Right atrium auricular region (tissue), 2 donors: ENCODE results near the gene HPX. TPM values are rescaled to one million over a fixed set of nuclear protein-coding genes. Genes with fewer than 3 reads are reported as not detected.
A peak's percentile ranks its signal among the peaks of the same experiment; 100 is the strongest.

Source experiments
- DNase-seq: peaks from one replicate; pipeline ENCODE4 v3.0.0-alpha.2; 2019; ENCODE audit warnings: low spot score
- H3K27ac ChIP-seq, 2 donors: fragments of 200-600 bp; sonication (generic); 1 replicate in 1 of 2; 2 replicates in 1 of 2; pipeline ENCODE4 v1.5.1; 2016 to 2019
- H3K27me3 ChIP-seq, 2 donors: fragments of 200-600 bp; sonication (generic); one replicate each; pipeline versions ENCODE4 v1.5.1 to v1.6.0; 2017 to 2019
- H3K36me3 ChIP-seq: fragments of 200-600 bp; sonication (generic); one replicate; pipeline ENCODE4 v1.5.1; 2016
- H3K4me1 ChIP-seq, 2 donors: fragments of 200-600 bp; sonication (generic); one replicate each; pipeline versions ENCODE4 v1.5.1 to v1.6.0; 2017 to 2019
- H3K4me3 ChIP-seq, 2 donors: fragments of 200-600 bp; sonication (generic); 1 replicate in 1 of 2; 2 replicates in 1 of 2; pipeline ENCODE4 v1.5.1; 2017 to 2019; ENCODE audit warnings: mild to moderate bottlenecking in 1 of 2, moderate library complexity in 1 of 2
- H3K9me3 ChIP-seq, 2 donors: fragments of 200-600 bp; sonication (generic); one replicate each; pipeline ENCODE4 v1.5.1; 2019
- total RNA-seq, 2 donors: library from RNA; depleted of rRNA; stranded (reverse); fragments of >200 nt; gene quantifications; one replicate each; pipeline ENCODE4 v1.1.0, GENCODE V29; 2016
- TF ChIP-seq, protein P1 (sequence below), 2 donors: fragments of 200-600 bp; sonication (generic); IDR thresholded peaks; one replicate each; pipeline ENCODE4 v1.5.1; 2019; ENCODE audit warnings: antibody characterized with exemption in 2 of 2

The HPX gene
- total RNA-seq, 2 donors from 2014 or later = 0.20 TPM; not detected in 1

DNA sequence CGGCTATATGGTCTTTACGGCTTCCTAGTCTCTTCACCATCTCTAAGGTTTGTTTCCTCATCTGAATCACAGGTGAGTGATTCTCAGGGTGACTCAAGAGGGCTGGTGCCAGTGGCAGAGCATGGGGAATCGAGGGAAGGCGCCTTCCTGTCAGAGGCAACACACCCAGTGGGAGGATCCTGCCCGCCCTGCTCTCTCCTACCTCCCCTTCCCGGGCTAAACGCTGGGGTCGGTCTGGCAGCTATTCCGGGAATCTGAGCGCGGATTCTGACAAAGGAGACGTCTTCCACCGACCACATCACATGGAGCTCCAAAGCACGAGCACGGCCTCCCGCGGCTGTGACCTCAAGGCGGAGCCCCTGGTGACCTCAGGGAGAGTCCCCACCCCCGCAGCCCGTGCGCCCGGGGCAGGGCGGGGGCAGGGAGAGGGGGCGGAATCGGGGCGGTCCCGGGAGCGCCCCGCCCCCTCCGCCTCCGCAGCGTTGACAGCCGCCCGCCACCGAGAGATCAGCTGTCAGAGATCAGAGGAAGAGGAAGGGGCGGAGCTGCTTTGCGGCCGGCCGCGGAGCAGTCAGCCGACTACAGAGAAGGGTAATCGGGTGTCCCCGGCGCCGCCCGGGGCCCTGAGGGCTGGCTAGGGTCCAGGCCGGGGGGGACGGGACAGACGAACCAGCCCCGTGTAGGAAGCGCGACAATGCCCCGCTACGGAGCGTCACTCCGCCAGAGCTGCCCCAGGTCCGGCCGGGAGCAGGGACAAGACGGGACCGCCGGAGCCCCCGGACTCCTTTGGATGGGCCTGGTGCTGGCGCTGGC lies 50.7 kb downstream of the HPX start, which contains the start of gene SMPD1:
SMPD1 (plus strand) TSS at position 570 of the 813 bp plus-strand sequence; CDS start at position 695, 125 bp downstream.
- peak within 1 kb of the TSS; percentile 86 to 92 for H3K4me3 ChIP-seq
- H3K9me3 ChIP-seq = no peaks in the 10 kb centered on the region
- DNase-seq = peak; percentile 96
- H3K4me1 ChIP-seq = peaks cover 0 to 22% of the 10 kb centered on the region in 2 donors
- H3K27ac ChIP-seq = peak within 1 kb of the TSS; percentile 92 to 94
- no peaks in the 10 kb centered on the region for H3K27me3 ChIP-seq
- H3K36me3 ChIP-seq = peaks cover 22% of the 10 kb centered on the region
- TF ChIP-seq, protein P1, sequence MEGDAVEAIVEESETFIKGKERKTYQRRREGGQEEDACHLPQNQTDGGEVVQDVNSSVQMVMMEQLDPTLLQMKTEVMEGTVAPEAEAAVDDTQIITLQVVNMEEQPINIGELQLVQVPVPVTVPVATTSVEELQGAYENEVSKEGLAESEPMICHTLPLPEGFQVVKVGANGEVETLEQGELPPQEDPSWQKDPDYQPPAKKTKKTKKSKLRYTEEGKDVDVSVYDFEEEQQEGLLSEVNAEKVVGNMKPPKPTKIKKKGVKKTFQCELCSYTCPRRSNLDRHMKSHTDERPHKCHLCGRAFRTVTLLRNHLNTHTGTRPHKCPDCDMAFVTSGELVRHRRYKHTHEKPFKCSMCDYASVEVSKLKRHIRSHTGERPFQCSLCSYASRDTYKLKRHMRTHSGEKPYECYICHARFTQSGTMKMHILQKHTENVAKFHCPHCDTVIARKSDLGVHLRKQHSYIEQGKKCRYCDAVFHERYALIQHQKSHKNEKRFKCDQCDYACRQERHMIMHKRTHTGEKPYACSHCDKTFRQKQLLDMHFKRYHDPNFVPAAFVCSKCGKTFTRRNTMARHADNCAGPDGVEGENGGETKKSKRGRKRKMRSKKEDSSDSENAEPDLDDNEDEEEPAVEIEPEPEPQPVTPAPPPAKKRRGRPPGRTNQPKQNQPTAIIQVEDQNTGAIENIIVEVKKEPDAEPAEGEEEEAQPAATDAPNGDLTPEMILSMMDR (IDR thresholded peaks at IDR 0.05) = no peak

DNA sequence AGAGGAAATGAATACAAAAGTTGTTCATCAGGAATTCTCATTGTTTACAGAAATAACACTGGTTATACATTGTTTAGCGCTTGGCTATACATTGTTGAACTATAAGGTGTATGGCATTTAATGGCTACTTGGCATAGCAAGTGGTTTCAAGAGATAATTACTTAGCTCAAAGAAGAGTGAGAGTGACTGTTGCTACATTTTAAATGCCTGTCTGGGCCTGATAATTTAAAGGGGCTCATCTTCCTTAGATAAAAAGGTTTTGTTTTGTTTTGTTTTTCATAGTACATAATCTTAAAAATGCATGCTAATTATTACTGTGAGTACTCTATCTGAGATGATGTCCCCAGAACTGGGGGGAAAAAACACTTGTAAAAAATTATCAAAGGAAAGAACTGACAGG lies 52.0 kb downstream of the HPX start:
- no peak overlapping the region for H3K4me3 ChIP-seq
- no peaks in the 10 kb centered on the region for H3K27me3 ChIP-seq
- TF ChIP-seq, protein P1 (IDR thresholded peaks at IDR 0.05) = no peak
- peak overlapping the region in 1 of 2 donors; percentile 94 for H3K27ac ChIP-seq
- H3K4me1 ChIP-seq = peaks cover 0 to 22% of the 10 kb centered on the region in 2 donors
- H3K36me3 ChIP-seq = peaks cover 9% of the 10 kb centered on the region
- H3K9me3 ChIP-seq = no peaks in the 10 kb centered on the region
- DNase-seq = no peak

DNA sequence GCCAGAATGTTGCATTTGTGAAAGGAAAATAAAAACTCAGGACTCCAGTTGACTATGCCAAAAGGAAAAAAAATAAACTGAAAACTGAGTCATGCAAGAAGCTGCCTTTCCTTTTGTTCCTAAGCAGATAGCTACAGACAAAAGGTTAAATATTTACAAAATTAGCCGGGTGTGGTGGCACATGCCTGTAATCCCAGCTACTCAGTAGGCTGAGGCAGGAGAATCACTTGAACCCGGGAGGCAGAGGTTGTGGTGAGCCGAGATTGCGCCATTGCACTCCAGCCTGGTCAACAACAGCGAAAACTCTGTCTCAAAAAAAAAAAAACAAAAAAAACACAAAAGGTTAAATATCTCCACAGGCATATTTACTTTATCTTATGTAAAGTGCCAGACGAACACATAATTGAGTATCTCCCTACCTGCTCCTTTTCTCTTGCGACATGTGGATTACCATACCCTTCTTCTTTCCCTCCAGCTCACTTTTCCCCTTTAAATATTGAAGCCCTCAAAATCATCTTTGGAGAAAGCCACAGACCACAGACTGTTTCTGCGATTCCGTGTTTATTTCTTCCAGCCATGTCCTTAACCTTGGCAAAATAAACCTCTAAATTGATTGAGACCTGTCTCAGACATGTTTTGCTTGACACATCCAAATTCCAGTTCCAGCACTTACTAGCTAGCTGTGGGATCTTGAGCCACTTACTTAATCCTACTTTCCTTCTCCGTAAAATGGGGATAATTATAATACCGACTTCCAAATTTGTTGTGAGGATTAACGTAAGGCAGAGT lies 52.8 kb downstream of the HPX start:
- Histone ChIP-seq H3K27me3 (no peaks in the 10 kb centered on the region), H3K36me3 (peaks cover 3% of the 10 kb centered on the region), H3K27ac (no peak overlapping the region), H3K9me3 (no peaks in the 10 kb centered on the region), H3K4me1 (peaks cover 0 to 22% of the 10 kb centered on the region in 2 donors), H3K4me3 (no peak overlapping the region)
- DNase-seq = no peak
- TF ChIP-seq, protein P1 (IDR thresholded peaks at IDR 0.05) = no peak

DNA sequence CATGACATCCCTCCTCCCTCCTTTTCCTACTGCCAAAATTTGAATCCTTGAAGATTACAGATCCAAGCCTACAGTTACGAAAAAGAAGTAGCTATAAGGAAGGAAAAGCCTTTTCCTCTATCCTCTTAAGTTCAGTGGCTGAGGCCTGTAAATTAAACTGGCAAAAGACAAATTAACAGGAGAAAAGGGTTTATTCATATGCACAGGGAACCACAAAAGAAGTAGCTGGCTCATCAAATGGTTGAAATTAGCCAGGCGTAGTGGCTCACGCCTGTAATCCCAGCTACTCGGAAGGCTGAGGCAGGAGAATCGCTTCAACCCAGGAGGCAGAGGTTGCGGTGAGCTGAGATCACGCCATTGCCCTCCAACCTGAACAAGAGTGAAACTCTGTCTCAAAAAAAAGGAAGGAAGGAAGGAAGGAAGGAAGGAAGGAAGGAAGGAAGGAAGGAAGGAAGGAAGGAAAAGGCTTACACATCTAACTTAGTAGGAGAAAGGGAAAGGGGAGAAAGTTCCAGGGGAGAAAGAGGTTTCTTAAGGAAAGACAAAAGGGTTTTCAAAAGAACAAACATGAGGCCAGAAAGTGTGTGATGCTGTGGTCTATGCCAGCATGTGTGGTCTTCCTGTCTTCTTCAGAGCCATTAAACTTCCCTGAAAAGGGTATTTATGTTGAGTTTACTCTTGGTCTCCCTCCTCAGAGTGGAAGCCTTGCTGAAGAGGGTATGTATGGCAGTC lies 55.6 kb downstream of the HPX start:
- H3K36me3 ChIP-seq = no peaks in the 10 kb centered on the region
- TF ChIP-seq, protein P1 (IDR thresholded peaks at IDR 0.05) = no peak

More for the DNA sequence above, 55.6 kb downstream of the HPX start:
- H3K27ac ChIP-seq = no peak overlapping the region
- H3K9me3 ChIP-seq = no peaks in the 10 kb centered on the region
- DNase-seq = no peak
- peaks cover 0 to 9% of the 10 kb centered on the region in 2 donors for H3K4me1 ChIP-seq
- H3K4me3 ChIP-seq = no peak overlapping the region
- H3K27me3 ChIP-seq = no peaks in the 10 kb centered on the region

Other genes with a start within 250 kb of the HPX start
- gene OR52W1, start 241.8 kb downstream of the HPX start, total RNA-seq = not detected
- gene C11orf42, start 235.4 kb downstream of the HPX start, total RNA-seq = not detected
- 10 to 100 TPM; 26.7 to 37.6 TPM for gene FHIP1B, start 206.4 kb downstream of the HPX start, total RNA-seq
- gene CNGA4, start 201.9 kb downstream of the HPX start, total RNA-seq = not detected
- gene CCKBR, start 181.1 kb downstream of the HPX start, total RNA-seq = not detected
- 10 to 100 TPM; 84.8 to 86.7 TPM for gene CAVIN3, start 120.5 kb downstream of the HPX start, total RNA-seq
- 10 to 100 TPM; 44.5 to 71.7 TPM for gene SMPD1, start 50.5 kb downstream of the HPX start, total RNA-seq
- 10 to 100 TPM; 79.8 to 80.9 TPM for gene APBB1, start 21.9 kb downstream of the HPX start, total RNA-seq
- 10 to 100 TPM in 1 of 2 donors, 1 to 10 TPM in 1; 7.1 to 19.5 TPM for gene TRIM3, start 33.0 kb upstream of the HPX start, total RNA-seq
- gene ARFIP2, start 40.3 kb upstream of the HPX start, total RNA-seq = 10 to 100 TPM; 19.2 to 34.1 TPM
- gene TIMM10B, start 40.5 kb upstream of the HPX start, total RNA-seq = 10 to 100 TPM; 19.8 to 22.6 TPM
- 1 to 10 TPM; 4.4 to 4.8 TPM for gene DNHD1, start 56.3 kb upstream of the HPX start, total RNA-seq
- 10 to 100 TPM in 1 of 2 donors, 1 to 10 TPM in 1; 9.7 to 12.2 TPM for gene RRP8, start 162.6 kb upstream of the HPX start, total RNA-seq
- gene ILK, start 162.8 kb upstream of the HPX start, total RNA-seq = 100 to 1,000 TPM; 142 to 193 TPM
- gene TAF10, start 171.2 kb upstream of the HPX start, total RNA-seq = 10 to 100 TPM; 26.6 to 54.0 TPM
- gene TPP1, start 178.4 kb upstream of the HPX start, total RNA-seq = 10 to 100 TPM; 48.8 to 83.1 TPM
- gene DCHS1, start 214.8 kb upstream of the HPX start, total RNA-seq = 10 to 100 TPM in 1 of 2 donors, 1 to 10 TPM in 1; 9.3 to 23.0 TPM
- gene MRPL17, start 242.4 kb upstream of the HPX start, total RNA-seq = 10 to 100 TPM; 30.8 to 97.8 TPM